ENCODE results near the gene EPHA6.

DNA sequence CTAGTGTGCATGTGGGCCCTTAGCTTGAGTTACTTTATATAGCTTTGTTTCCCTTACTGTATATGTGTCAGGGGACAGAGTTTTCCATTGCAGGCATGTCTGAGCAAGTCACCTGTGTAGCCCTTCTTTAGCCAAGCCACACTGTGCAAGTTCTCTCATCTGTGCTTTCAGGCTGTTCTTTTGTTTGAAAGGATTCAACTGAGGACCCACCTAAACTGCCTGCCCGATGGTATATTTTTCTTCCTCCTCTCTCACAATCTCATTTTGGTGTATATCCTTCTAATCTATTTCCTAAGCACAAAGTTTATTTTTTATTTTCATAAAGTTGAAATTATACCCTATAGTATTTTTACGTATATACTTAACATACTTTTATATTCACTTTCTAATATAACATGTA lies 690.1 kb downstream of the EPHA6 start:
- TF ChIP-seq EZH2 (IDR thresholded peaks at IDR 0.05; ENCODE audit: insufficient read depth, poor library complexity, severe bottlenecking) (no peak), EZH2phosphoT487 (IDR thresholded peaks at IDR 0.05; ENCODE audit: insufficient read depth, low read depth) (no peak)

Data from GM23248 (cell line).